ENCODE measurements around the gene FXYD5. TPM values are rescaled to one million over a fixed set of nuclear protein-coding genes. Genes with fewer than 3 reads are reported as not detected.
A peak's percentile ranks its signal among the peaks of the same experiment; 100 is the strongest.

The FXYD5 gene
- total RNA-seq, 1 experiment from 2014 or later, result 100 TPM

DNA sequence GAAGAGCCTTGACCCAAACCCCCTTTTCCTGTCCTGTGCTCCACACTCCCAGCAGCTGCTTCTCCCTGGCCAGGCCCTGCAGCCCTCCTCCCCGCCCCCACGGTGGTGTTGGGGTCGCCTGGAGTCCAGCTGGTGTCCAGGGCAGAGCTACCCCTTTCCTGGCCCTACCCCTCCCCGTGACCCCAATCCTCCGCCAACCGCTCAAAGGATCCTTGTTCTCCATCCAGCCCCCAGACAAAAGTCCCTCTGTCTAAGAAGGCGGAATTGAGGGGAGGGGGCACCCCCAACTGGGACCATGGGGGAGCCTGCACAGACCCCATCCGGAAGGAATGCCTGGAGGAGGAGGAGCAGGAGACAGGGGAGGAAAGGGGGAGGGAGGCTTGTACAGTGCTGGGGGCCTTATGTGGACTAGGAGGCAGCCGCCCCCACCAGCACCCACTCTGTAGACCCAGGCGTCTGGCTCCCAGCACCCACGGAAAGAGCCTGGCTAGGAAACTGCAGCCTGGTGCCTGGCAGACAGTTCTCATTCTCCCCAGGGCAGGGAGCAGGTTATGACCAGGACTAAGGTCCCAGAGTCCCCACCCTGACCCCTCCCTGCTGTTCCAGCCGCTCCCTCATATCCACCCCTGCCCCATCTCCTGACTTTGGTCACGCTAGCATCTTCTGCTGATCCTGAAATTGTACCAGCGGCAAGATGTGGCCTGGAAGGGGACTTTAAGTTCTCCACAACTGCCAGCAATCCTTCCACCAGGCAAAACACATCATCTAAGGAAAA lies 39.2 kb upstream of the FXYD5 start, which contains the start of gene FXYD3:
Gene FXYD3, plus strand, starts transcription at position 647 of the 775 bp plus-strand sequence. CDS start 3,554 bp downstream, outside the sequence.
- Histone ChIP-seq H4K20me1 (ENCODE audit: control insufficient read depth, insufficient read depth, insufficient read length) (no peaks in the 10 kb centered on the region), H3K79me2 (ENCODE audit: insufficient read depth, low read length) (no peaks in the 10 kb centered on the region), H3K79me1 (ENCODE audit: insufficient read depth, low read depth, low read length, poor library complexity, severe bottlenecking) (no peaks in the 10 kb centered on the region), H4K91ac (ENCODE audit: insufficient read length, low read depth, low read length) (no peak within 1 kb of the TSS), H3K56ac (ENCODE audit: insufficient read length, low read depth, low read length) (no peak within 1 kb of the TSS), H4K5ac (ENCODE audit: insufficient read length, low read depth, low read length) (no peak within 1 kb of the TSS), H4K8ac (replicated peaks; ENCODE audit: insufficient read length, low read depth, low read length) (no peak within 1 kb of the TSS), H2BK20ac (ENCODE audit: low read depth, low read length, poor library complexity, severe bottlenecking) (no peak within 1 kb of the TSS), H3K14ac (ENCODE audit: insufficient read depth, low read length) (no peak within 1 kb of the TSS), H3K9ac (ENCODE audit: extremely low read depth, insufficient read length, low read length) (no peak within 1 kb of the TSS), H3K18ac (ENCODE audit: insufficient read length, low read depth, low read length) (no peak within 1 kb of the TSS), H2BK5ac (ENCODE audit: insufficient read length, low read length) (no peak within 1 kb of the TSS), H2AFZ (ENCODE audit: low read length) (no peak within 1 kb of the TSS), H3T11ph (ENCODE audit: low read length) (no peak within 1 kb of the TSS), H2BK120ac (ENCODE audit: low read depth, low read length, poor library complexity, severe bottlenecking) (no peak within 1 kb of the TSS), H2BK15ac (ENCODE audit: low read depth, low read length) (no peak within 1 kb of the TSS), H3K4me2 (ENCODE audit: insufficient read depth, insufficient read length, low read length) (peak within 1 kb of the TSS; percentile 25), H3K27me3 (ENCODE audit: insufficient read depth, low read length) (no peaks in the 10 kb centered on the region), H3K27ac (ENCODE audit: insufficient read length, low read depth, low read length) (no peak within 1 kb of the TSS), H3K23me2 (ENCODE audit: insufficient read length, low read depth, low read length, poor library complexity, severe bottlenecking) (no peaks in the 10 kb centered on the region), H2BK12ac (ENCODE audit: insufficient read length, low read depth, low read length) (no peak within 1 kb of the TSS), H3K4ac (ENCODE audit: low read depth, low read length) (no peak within 1 kb of the TSS), H3K4me1 (ENCODE audit: insufficient read depth, low read length) (no peaks in the 10 kb centered on the region), H2AK5ac (ENCODE audit: insufficient read length, low read length) (no peak within 1 kb of the TSS), H3K9me3 (ENCODE audit: control insufficient read depth, low read depth, low read length) (no peaks in the 10 kb centered on the region), H3K23ac (ENCODE audit: insufficient read length, low read depth, low read length) (no peak within 1 kb of the TSS)
- H3K4me3 Mint-ChIP-seq, result peak within 1 kb of the TSS; percentile 62 to 74
- DNase-seq, result no peak
- WGBS (ENCODE audit: extremely low coverage, insufficient read length, low lambda C conversion rate), result no CpG with 5 or more reads among the region's 14 CpGs
- no peak within 1 kb of the TSS; a peak in 2 of 7 replicates for H3K27ac Mint-ChIP-seq
- no peaks in the 10 kb centered on the region; a peak in 1 of 7 replicates for H3K36me3 Mint-ChIP-seq (ENCODE audit: insufficient read depth in 1 of 3, low read depth in 3 of 3)
- H3K4me1 Mint-ChIP-seq, result peaks cover 38 to 55% of the 10 kb centered on the region in 2 experiments
- peaks cover 10% of the 10 kb centered on the region for H3K27me3 Mint-ChIP-seq (ENCODE audit: low read depth)
- TF ChIP-seq, protein P1, sequence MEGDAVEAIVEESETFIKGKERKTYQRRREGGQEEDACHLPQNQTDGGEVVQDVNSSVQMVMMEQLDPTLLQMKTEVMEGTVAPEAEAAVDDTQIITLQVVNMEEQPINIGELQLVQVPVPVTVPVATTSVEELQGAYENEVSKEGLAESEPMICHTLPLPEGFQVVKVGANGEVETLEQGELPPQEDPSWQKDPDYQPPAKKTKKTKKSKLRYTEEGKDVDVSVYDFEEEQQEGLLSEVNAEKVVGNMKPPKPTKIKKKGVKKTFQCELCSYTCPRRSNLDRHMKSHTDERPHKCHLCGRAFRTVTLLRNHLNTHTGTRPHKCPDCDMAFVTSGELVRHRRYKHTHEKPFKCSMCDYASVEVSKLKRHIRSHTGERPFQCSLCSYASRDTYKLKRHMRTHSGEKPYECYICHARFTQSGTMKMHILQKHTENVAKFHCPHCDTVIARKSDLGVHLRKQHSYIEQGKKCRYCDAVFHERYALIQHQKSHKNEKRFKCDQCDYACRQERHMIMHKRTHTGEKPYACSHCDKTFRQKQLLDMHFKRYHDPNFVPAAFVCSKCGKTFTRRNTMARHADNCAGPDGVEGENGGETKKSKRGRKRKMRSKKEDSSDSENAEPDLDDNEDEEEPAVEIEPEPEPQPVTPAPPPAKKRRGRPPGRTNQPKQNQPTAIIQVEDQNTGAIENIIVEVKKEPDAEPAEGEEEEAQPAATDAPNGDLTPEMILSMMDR (conservative IDR thresholded peaks at IDR 0.05), result no peak
- no peaks in the 10 kb centered on the region for H3K9me3 Mint-ChIP-seq
